HEK293 (cell line): ENCODE measurements around the gene MLF2.

Experiments
- CTCF ChIA-PET: fragments of 350-600 bp; formaldehyde crosslinking; extraction: SDS; loops from one replicate; lab custom pipeline; 2021; ENCODE audit warnings: antibody characterized with exemption; lab: Yijun Ruan, JAX
- POLR2A ChIA-PET: fragments of 300-600 bp; formaldehyde crosslinking; extraction: SDS; loops from one replicate; lab custom pipeline; 2020; ENCODE audit warnings: antibody characterized with exemption, inconsistent platforms; lab: Yijun Ruan, JAX
- H3K27ac ChIP-seq: fragments of 200-500 bp; sonication (Bioruptor generic); 2 replicates; pipeline ENCODE4 v1.5.1; 2014; ENCODE audit warnings: low read depth, low read length, control low read depth, inconsistent platforms; ENCODE audit errors: extremely low read depth
- H3K36me3 ChIP-seq, 2 experiments: fragments of 200-500 bp in 1 of 2; sonication (Bioruptor generic) in 1 of 2; 1 replicate in 1 of 2; 2 replicates in 1 of 2; pipeline ENCODE4 v1.5.1; 2014 to 2017; ENCODE audit warnings: inconsistent platforms in 2 of 2, low read length in 2 of 2; ENCODE audit not compliant: control insufficient read depth in 2 of 2, insufficient read depth in 1 of 2
- H3K4me1 ChIP-seq: fragments of 200-500 bp; sonication (Bioruptor generic); 2 replicates; pipeline ENCODE4 v1.5.1; 2014; ENCODE audit warnings: mild to moderate bottlenecking, low read length, inconsistent platforms; ENCODE audit not compliant: control insufficient read depth, insufficient read depth
- H3K4me3 ChIP-seq: 2 replicates; pipeline ENCODE4 v1.5.1; 2011; ENCODE audit warnings: low read depth, mild to moderate bottlenecking, control low read depth, low read length, moderate library complexity
- H3K9me3 ChIP-seq: fragments of 200-500 bp; sonication (Bioruptor generic); 2 replicates; pipeline ENCODE4 v1.5.1; 2014; ENCODE audit warnings: low read depth, low read length, inconsistent platforms; ENCODE audit not compliant: control insufficient read depth, insufficient read depth
- GLIS1 ChIP-seq: fragments of 450-650 bp; formaldehyde crosslinking; IDR thresholded peaks from 2 replicates; pipeline ENCODE4 v1.5.1; 2016; ENCODE audit warnings: missing biosample characterization, missing genetic modification characterization
- GLIS2 ChIP-seq: fragments of 450-650 bp; formaldehyde crosslinking; IDR thresholded peaks from 2 replicates; pipeline ENCODE4 v1.5.1; 2016; ENCODE audit warnings: missing biosample characterization, missing genetic modification characterization
- KLF16 ChIP-seq: fragments of 450-650 bp; formaldehyde crosslinking; IDR thresholded peaks from 2 replicates; pipeline ENCODE4 v1.5.1; 2017; ENCODE audit warnings: missing biosample characterization, missing genetic modification characterization
- KLF17 ChIP-seq: fragments of 450-650 bp; formaldehyde crosslinking; IDR thresholded peaks from 2 replicates; pipeline ENCODE4 v1.5.1; 2016; ENCODE audit warnings: missing biosample characterization, missing genetic modification characterization
- KLF9 ChIP-seq: fragments of 450-650 bp; formaldehyde crosslinking; IDR thresholded peaks from 2 replicates; pipeline ENCODE4 v1.5.1; 2016; ENCODE audit warnings: missing biosample characterization, missing genetic modification characterization, low read depth
- OSR2 ChIP-seq: fragments of 450-650 bp; formaldehyde crosslinking; IDR thresholded peaks from 2 replicates; pipeline ENCODE4 v1.5.1; 2016; ENCODE audit warnings: missing biosample characterization, missing genetic modification characterization
- OVOL3 ChIP-seq: fragments of 450-650 bp; formaldehyde crosslinking; IDR thresholded peaks from 2 replicates; pipeline ENCODE4 v1.5.1; 2016; ENCODE audit warnings: missing biosample characterization, missing genetic modification characterization
- SCRT2 ChIP-seq: fragments of 450-650 bp; formaldehyde crosslinking; IDR thresholded peaks from 2 replicates; pipeline ENCODE4 v1.5.1; 2016; ENCODE audit warnings: missing biosample characterization, missing genetic modification characterization
- SP2 ChIP-seq: fragments of 450-650 bp; formaldehyde crosslinking; IDR thresholded peaks from 2 replicates; pipeline ENCODE4 v1.5.1; 2016; ENCODE audit warnings: missing biosample characterization, missing genetic modification characterization
- YY2 ChIP-seq: fragments of 450-650 bp; formaldehyde crosslinking; IDR thresholded peaks from 2 replicates; pipeline ENCODE4 v1.5.1; 2016; ENCODE audit warnings: missing biosample characterization, missing genetic modification characterization
- ZBTB20 ChIP-seq: fragments of 450-650 bp; formaldehyde crosslinking; IDR thresholded peaks from 2 replicates; pipeline ENCODE4 v1.5.1; 2016; ENCODE audit warnings: missing biosample characterization, missing genetic modification characterization
- ZBTB48 ChIP-seq: fragments of 450-650 bp; formaldehyde crosslinking; IDR thresholded peaks from 2 replicates; pipeline ENCODE4 v1.5.1; 2016; ENCODE audit warnings: missing biosample characterization, missing genetic modification characterization
- ZIC2 ChIP-seq: fragments of 450-650 bp; formaldehyde crosslinking; IDR thresholded peaks from 2 replicates; pipeline ENCODE4 v1.5.1; 2016; ENCODE audit warnings: missing biosample characterization, missing genetic modification characterization
- ZNF335 ChIP-seq: fragments of 450-650 bp; formaldehyde crosslinking; conservative IDR thresholded peaks from 2 replicates; pipeline ENCODE4 v1.5.1; 2016; ENCODE audit warnings: missing biosample characterization, missing genetic modification characterization
- ZNF398 ChIP-seq: fragments of 450-650 bp; formaldehyde crosslinking; IDR thresholded peaks from 2 replicates; pipeline ENCODE4 v1.5.1; 2017; ENCODE audit warnings: missing biosample characterization, missing genetic modification characterization
- ZNF544 ChIP-seq: fragments of 450-650 bp; formaldehyde crosslinking; IDR thresholded peaks from 2 replicates; pipeline ENCODE4 v1.5.0; 2017; ENCODE audit warnings: missing biosample characterization, missing genetic modification characterization
- ZNF792 ChIP-seq: fragments of 450-650 bp; formaldehyde crosslinking; IDR thresholded peaks from 2 replicates; pipeline ENCODE4 v1.5.1; 2016; ENCODE audit warnings: missing biosample characterization, missing genetic modification characterization
- TF ChIP-seq, protein P1 (sequence below): fragments of 450-650 bp; formaldehyde crosslinking; IDR thresholded peaks from 2 replicates; pipeline ENCODE4 v1.5.1; 2016; ENCODE audit warnings: missing biosample characterization, missing genetic modification characterization
- TF ChIP-seq, protein P2 (sequence below): fragments of 450-650 bp; formaldehyde crosslinking; optimal IDR thresholded peaks from 2 replicates; pipeline ENCODE3; 2016; ENCODE audit warnings: missing biosample characterization, mild to moderate bottlenecking, missing genetic modification characterization
- TF ChIP-seq, protein P3 (sequence below): fragments of 450-650 bp; formaldehyde crosslinking; IDR thresholded peaks from 2 replicates; pipeline ENCODE4 v1.5.1; 2016; ENCODE audit warnings: missing biosample characterization, missing genetic modification characterization

Gene MLF2

GRCh38 chr12:6700646-6701051 is 52.3 kb downstream of the MLF2 start, which contains the start of gene PIANP:
TSS of gene PIANP (minus strand) at chr12:6700815. CDS start at chr12:6698061, 2,754 bp downstream.
- H3K4me1 ChIP-seq = no peaks in the 10 kb centered on the region
- POLR2A ChIA-PET = no interaction called here
- TF ChIP-seq ZIC2 (peak; percentile 59), OVOL3 (tag by site-specific recombination) (no peak), GLIS2 (tag by site-specific recombination) (no peak), KLF9 (tag by site-specific recombination) (no peak)
- H3K36me3 ChIP-seq = peaks cover 0 to 9% of the 10 kb centered on the region in 2 experiments; a peak in 1 of 3 replicates
- H3K27ac ChIP-seq = peak within 1 kb of the TSS; percentile 24; the same call in 1 of the 2 replicates
- H3K9me3 ChIP-seq = no peaks in the 10 kb centered on the region
- peak within 1 kb of the TSS; percentile 55 for H3K4me3 ChIP-seq
- CTCF ChIA-PET = no interaction called here

GRCh38 chr12:6699989-6700645 is 52.8 kb downstream of the MLF2 start:
- H3K9me3 ChIP-seq = no peaks in the 10 kb centered on the region
- H3K4me1 ChIP-seq = no peaks in the 10 kb centered on the region
- ChIA-PET POLR2A (interaction anchor here (0.6 to 2.5 kb wide), 2 partner anchors 11 to 65 kb away, joined by 5 to 16 read pairs; partner anchors contain the start of gene ZNF384), CTCF (interaction anchor here (1.3 kb wide), 1 partner anchor 82 kb away, joined by 9 read pairs; no protein-coding TSS in a partner anchor)
- peaks cover 0 to 9% of the 10 kb centered on the region in 2 experiments; a peak in 1 of 3 replicates for H3K36me3 ChIP-seq
- H3K4me3 ChIP-seq = peak overlapping the region; percentile 55
- H3K27ac ChIP-seq = peak overlapping the region; percentile 24; the same call in 1 of the 2 replicates
- TF ChIP-seq YY2 (tag by site-specific recombination) = peak; percentile 13; the same call in 1 of the 2 replicates
- TF ChIP-seq KLF16 (tag by site-specific recombination) = 0 out of 2 replicates have a peak, but pooled peaks have one; percentile 5
- TF ChIP-seq, protein P1, sequence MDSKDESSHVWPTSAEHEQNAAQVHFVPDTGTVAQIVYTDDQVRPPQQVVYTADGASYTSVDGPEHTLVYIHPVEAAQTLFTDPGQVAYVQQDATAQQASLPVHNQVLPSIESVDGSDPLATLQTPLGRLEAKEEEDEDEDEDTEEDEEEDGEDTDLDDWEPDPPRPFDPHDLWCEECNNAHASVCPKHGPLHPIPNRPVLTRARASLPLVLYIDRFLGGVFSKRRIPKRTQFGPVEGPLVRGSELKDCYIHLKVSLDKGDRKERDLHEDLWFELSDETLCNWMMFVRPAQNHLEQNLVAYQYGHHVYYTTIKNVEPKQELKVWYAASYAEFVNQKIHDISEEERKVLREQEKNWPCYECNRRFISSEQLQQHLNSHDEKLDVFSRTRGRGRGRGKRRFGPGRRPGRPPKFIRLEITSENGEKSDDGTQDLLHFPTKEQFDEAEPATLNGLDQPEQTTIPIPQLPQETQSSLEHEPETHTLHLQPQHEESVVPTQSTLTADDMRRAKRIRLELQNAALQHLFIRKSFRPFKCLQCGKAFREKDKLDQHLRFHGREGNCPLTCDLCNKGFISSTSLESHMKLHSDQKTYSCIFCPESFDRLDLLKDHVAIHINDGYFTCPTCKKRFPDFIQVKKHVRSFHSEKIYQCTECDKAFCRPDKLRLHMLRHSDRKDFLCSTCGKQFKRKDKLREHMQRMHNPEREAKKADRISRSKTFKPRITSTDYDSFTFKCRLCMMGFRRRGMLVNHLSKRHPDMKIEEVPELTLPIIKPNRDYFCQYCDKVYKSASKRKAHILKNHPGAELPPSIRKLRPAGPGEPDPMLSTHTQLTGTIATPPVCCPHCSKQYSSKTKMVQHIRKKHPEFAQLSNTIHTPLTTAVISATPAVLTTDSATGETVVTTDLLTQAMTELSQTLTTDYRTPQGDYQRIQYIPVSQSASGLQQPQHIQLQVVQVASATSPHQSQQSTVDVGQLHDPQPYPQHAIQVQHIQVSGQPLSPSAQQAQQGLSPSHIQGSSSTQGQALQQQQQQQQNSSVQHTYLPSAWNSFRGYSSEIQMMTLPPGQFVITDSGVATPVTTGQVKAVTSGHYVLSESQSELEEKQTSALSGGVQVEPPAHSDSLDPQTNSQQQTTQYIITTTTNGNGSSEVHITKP (tag by site-specific recombination) = 0 out of 2 replicates have a peak, but pooled peaks have one; percentile 22
- TF ChIP-seq SP2 (tag by site-specific recombination) = peak; percentile 21; the same call in 1 of the 2 replicates
- TF ChIP-seq OSR2 = no peak
- TF ChIP-seq, protein P2, sequence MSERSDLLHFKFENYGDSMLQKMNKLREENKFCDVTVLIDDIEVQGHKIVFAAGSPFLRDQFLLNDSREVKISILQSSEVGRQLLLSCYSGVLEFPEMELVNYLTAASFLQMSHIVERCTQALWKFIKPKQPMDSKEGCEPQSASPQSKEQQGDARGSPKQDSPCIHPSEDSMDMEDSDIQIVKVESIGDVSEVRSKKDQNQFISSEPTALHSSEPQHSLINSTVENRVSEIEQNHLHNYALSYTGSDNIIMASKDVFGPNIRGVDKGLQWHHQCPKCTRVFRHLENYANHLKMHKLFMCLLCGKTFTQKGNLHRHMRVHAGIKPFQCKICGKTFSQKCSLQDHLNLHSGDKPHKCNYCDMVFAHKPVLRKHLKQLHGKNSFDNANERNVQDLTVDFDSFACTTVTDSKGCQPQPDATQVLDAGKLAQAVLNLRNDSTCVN (tag by site-specific recombination) = peak; percentile 93
- TF ChIP-seq ZBTB48 (tag by site-specific recombination) = peak; percentile 49; the same call in 1 of the 2 replicates
- TF ChIP-seq KLF17 (tag by site-specific recombination) = peak; percentile 22; the same call in 1 of the 2 replicates
- peak; percentile 17 for TF ChIP-seq ZNF335 (tag by site-specific recombination)
- no peak for TF ChIP-seq ZNF792 (tag by site-specific recombination)
- TF ChIP-seq GLIS2 (tag by site-specific recombination) = peak; percentile 58; the same call in 1 of the 2 replicates
- TF ChIP-seq SCRT2 (tag by site-specific recombination) = peak; percentile 97
- peak; percentile 47; the same call in 1 of the 2 replicates for TF ChIP-seq ZBTB20
- no peak for TF ChIP-seq ZNF544 (tag by site-specific recombination)
- TF ChIP-seq GLIS1 (tag by site-specific recombination) = no peak
- peak; percentile 61 for TF ChIP-seq ZNF398 (tag by site-specific recombination)
- TF ChIP-seq, protein P3, sequence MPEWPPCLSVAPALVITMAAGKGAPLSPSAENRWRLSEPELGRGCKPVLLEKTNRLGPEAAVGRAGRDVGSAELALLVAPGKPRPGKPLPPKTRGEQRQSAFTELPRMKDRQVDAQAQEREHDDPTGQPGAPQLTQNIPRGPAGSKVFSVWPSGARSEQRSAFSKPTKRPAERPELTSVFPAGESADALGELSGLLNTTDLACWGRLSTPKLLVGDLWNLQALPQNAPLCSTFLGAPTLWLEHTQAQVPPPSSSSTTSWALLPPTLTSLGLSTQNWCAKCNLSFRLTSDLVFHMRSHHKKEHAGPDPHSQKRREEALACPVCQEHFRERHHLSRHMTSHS (tag by site-specific recombination) = no peak
